Sigmoid colon (tissue), 4 donors: ENCODE measurements around the gene TTC38.

Experiments used
- EP300 ChIP-seq, 4 donors: sonication (generic); formaldehyde crosslinking; IDR thresholded peaks; one replicate each; pipeline ENCODE4 v1.6.1; 2017; ENCODE audit warnings: antibody characterized with exemption in 4 of 4
- POLR2A ChIP-seq, 2 donors: fragments of 450-650 bp; IDR thresholded peaks; one replicate each; pipeline ENCODE4 v1.6.1; 2016; ENCODE audit warnings: antibody characterized with exemption in 2 of 2, mild to moderate bottlenecking in 2 of 2, moderate library complexity in 2 of 2
- POLR2AphosphoS5 ChIP-seq, 4 donors: sonication (generic); formaldehyde crosslinking; IDR thresholded peaks; one replicate each; pipeline ENCODE4 v1.6.1; 2017; ENCODE audit warnings: antibody characterized with exemption in 4 of 4
- TF ChIP-seq, protein P1 (sequence below), 4 experiments: fragments of 450-650 bp in 3 of 4; fragments of 200-600 bp in 1 of 4; IDR thresholded peaks; one replicate each; pipeline ENCODE4 v1.5.1; 2016 to 2019; ENCODE audit warnings: antibody characterized with exemption in 4 of 4, mild to moderate bottlenecking in 3 of 4, moderate library complexity in 2 of 4

DNA sequence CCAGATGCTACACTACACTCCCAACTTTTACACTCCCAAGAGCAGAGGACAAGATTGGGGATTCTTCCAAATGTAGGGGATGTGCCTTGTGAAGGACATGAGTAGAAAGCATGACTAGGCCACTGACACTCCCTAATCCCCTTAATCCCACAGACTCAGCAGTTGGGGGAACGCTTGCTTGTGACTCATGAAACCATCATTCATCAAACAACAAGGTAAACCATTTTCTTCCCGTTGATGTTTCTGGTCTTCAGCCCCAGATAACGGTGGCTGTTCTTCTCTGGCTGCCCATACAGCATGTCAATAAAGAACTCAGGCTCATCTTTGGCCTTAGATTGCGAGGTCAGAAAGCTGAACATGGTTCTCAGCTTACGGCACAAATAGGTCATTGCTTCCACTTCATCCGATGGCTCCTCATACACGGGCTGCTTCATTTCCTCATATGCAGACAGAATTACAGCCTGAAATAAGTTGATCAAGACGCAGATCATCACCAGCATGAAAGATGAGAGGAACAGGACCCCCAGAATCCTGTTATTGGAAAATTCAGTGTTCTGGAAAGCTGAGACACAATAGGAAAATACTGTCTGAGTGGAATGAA lies 11.3 kb upstream of the TTC38 start:
- TF ChIP-seq, protein P1, sequence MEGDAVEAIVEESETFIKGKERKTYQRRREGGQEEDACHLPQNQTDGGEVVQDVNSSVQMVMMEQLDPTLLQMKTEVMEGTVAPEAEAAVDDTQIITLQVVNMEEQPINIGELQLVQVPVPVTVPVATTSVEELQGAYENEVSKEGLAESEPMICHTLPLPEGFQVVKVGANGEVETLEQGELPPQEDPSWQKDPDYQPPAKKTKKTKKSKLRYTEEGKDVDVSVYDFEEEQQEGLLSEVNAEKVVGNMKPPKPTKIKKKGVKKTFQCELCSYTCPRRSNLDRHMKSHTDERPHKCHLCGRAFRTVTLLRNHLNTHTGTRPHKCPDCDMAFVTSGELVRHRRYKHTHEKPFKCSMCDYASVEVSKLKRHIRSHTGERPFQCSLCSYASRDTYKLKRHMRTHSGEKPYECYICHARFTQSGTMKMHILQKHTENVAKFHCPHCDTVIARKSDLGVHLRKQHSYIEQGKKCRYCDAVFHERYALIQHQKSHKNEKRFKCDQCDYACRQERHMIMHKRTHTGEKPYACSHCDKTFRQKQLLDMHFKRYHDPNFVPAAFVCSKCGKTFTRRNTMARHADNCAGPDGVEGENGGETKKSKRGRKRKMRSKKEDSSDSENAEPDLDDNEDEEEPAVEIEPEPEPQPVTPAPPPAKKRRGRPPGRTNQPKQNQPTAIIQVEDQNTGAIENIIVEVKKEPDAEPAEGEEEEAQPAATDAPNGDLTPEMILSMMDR (IDR thresholded peaks at IDR 0.05), result no peak
- no peak for TF ChIP-seq POLR2A (IDR thresholded peaks at IDR 0.05)
- TF ChIP-seq POLR2AphosphoS5 (IDR thresholded peaks at IDR 0.05), result no peak
- no peak for TF ChIP-seq EP300 (IDR thresholded peaks at IDR 0.05)
